NB4 (cell line): ENCODE data around the gene TAF9.
A peak's percentile ranks its signal among the peaks of the same experiment; 100 is the strongest.

Experiments used
- DNase-seq: peaks from one replicate; pipeline ENCODE4 v3.0.0; 2010; ENCODE audit warnings: low read depth
- H3K4me3 ChIP-seq: one replicate; pipeline ENCODE4 v1.5.1; 2011; ENCODE audit warnings: mild to moderate bottlenecking, low read depth, low read length, moderate library complexity
- CTCF ChIP-seq: IDR thresholded peaks from one replicate; pipeline ENCODE4 v1.5.1; 2012; ENCODE audit warnings: low read depth, low read length
- MYC ChIP-seq: IDR thresholded peaks from 2 replicates; pipeline ENCODE4 v1.6.1; 2011; ENCODE audit warnings: low read depth, low read length
- POLR2A ChIP-seq: IDR thresholded peaks from 2 replicates; pipeline ENCODE4 v1.6.1; 2011; ENCODE audit warnings: mild to moderate bottlenecking; ENCODE audit not compliant: insufficient read length; ENCODE audit errors: extremely low read depth
- TF ChIP-seq, protein P1 (sequence below): IDR thresholded peaks from 2 replicates; pipeline ENCODE4 v1.6.1; 2011; ENCODE audit warnings: low read depth, low read length

Gene TAF9

DNA sequence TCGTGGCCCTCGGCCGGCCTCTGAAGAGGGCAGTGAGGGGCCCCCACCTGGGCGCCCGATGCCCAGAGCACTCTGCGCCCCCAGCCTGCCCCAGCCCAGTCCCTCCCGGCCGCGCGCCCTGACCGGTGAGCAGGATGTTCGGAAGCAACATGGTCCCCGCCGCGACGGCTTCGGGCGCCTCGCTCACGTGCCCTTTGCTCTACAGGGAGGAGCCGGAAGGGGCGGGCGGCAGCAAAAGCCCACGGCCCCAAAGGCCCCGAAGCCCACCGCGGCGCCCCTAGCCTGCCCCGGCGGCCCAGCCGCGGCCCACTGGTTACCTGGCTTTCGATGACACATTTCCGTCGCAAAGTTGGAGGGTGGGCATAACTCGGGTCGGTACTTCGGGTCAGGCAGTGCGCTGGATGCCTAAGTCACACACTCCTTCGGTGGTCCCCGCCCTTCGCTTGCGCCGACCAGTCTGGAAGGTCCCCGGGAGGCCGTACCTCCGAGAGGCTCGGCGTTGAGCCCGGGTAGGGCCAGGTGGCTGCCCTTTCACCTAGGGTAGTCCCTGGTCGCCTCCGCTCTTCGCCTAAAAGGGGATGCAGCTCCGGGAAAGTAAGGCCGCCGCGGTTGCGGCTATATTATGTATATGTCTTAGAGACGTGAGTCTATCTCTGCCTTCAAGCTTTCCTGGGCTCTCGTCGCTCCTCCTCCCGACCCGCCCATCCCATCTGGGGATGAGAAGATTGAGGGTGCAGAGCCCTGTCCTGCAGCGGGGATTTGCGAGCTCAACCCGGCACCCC, at the start of gene TAF9, which contains the start of the genes AK6 and RAD17:
TAF9 (minus strand) TSS at position 181 of the 782 bp plus-strand sequence. CDS start 3,783 bp downstream, outside the sequence.
AK6 (minus strand) TSS at position 181 of the 782 bp plus-strand sequence; CDS start at position 151, 30 bp downstream.
RAD17 (plus strand) TSS at position 479 of the 782 bp plus-strand sequence. CDS start 2,391 bp downstream, outside the sequence.
- peak within 1 kb of the TSS; percentile 82 for H3K4me3 ChIP-seq
- TF ChIP-seq MYC = peak; percentile 92; the same call in 1 of the 2 replicates
- TF ChIP-seq, protein P1, sequence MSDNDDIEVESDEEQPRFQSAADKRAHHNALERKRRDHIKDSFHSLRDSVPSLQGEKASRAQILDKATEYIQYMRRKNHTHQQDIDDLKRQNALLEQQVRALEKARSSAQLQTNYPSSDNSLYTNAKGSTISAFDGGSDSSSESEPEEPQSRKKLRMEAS = peak; percentile 89
- TF ChIP-seq CTCF = no peak
- peak; percentile 60 for TF ChIP-seq POLR2A
- DNase-seq = peak; percentile 93

DNA sequence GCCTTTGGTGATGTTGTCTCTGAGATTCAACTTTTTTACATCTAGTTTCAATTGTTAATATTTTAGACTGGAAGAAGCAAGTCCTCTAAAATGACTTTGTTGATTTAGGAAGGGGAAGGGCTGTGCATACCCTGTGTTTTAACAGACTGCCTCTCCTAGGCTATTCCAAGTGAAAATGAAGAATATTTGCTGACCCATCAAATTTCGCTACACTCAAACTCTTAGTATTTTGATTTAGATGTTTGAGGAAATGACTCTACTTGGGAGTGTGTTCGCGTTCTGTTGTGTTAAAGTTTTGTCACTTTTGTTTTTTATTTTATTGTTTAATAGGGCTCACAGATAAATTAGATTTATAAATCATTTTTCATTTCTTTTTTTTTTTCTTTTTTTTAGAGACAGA, 49.2 kb upstream of the TAF9 start:
- DNase-seq = no peak
- TF ChIP-seq MYC (no peak), CTCF (no peak), POLR2A (no peak)
- H3K4me3 ChIP-seq = no peak overlapping the region

- DNase-seq = no peak
- no peak overlapping the region for H3K4me3 ChIP-seq
- no peak for TF ChIP-seq CTCF
Measured at GRCh38 chr5:69416699-69417098, 47.4 kb upstream of the TAF9 start.

- DNase-seq = no peak
- H3K4me3 ChIP-seq = no peak overlapping the region
- no peak for TF ChIP-seq CTCF
- TF ChIP-seq, protein P1 = no peak
- no peak for TF ChIP-seq POLR2A
- TF ChIP-seq MYC = no peak
Measured at GRCh38 chr5:69416180-69416579, 46.9 kb upstream of the TAF9 start.

DNA sequence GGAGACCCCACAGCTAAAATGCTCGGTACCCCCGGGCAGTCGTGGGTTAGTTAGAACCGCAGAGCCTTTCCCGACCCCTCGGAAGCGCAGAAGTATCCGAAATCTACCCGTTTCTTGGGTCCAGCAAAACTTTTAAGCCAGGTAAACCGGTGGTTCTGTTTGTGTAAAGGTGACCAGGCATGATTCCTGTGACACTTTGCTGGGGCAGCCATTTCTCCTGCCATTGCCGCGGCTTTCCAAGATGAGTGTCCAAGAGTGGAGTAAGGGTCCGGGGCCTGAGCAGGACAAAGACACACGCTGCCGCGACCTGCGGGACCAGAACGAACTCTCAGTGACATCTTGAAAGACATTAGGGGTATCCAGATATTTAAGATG, 46.3 kb upstream of the TAF9 start:
- no peak overlapping the region for H3K4me3 ChIP-seq
- DNase-seq = no peak

More for the DNA sequence above, 46.3 kb upstream of the TAF9 start:
- TF ChIP-seq CTCF (no peak), POLR2A (no peak), MYC (no peak)
- TF ChIP-seq, protein P1 = no peak
